ENCODE measurements around the gene RAB13. TPM values are rescaled to one million over a fixed set of nuclear protein-coding genes. Genes with fewer than 3 reads are reported as not detected.

RAB13 gene
- total RNA-seq, 1 donor from 2014 or later, result 86.4 TPM

DNA sequence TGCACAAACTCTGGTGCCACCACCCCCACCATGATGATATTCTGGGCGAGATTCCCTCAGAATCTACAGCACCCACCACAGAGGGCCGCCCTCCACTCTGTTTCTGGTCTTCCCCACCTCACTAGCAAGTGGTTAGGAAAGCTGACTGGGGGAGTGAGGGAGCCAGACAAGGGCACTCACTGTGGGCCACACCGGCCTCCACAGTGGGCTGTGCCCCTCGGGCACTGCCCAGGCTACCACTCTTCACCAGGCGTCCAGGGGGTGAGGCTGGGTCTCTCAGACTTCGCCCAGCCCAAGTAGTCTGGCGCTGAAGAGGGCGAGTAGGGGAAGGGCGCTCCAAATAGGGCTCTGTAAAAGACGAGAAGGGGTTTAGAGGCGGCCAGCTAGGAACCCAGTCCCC is 52.2 kb downstream of the RAB13 start:
- DNase-seq (ENCODE audit: low spot score), result no peak

DNA sequence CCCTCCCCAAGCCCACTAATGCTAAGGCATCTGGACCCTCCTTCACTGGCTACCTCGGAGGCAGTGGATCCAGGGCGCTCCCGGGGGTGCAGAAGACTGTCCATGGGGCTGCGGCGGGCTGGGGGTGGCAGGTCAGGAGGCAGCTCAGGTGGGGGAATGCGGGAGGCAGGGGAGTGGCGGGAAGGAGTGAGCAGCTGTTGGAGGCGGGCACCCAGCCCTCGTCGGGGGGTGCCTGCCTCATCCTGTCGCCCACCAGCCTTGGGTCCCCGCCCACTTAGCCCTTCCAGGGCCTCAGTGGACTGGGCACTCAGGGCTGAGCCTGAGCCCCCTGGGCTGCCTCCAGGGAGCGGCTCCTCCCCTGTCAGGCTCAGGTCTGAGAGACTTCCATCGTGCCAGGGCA is 52.7 kb downstream of the RAB13 start:
- no peak for DNase-seq (ENCODE audit: low spot score)

DNA sequence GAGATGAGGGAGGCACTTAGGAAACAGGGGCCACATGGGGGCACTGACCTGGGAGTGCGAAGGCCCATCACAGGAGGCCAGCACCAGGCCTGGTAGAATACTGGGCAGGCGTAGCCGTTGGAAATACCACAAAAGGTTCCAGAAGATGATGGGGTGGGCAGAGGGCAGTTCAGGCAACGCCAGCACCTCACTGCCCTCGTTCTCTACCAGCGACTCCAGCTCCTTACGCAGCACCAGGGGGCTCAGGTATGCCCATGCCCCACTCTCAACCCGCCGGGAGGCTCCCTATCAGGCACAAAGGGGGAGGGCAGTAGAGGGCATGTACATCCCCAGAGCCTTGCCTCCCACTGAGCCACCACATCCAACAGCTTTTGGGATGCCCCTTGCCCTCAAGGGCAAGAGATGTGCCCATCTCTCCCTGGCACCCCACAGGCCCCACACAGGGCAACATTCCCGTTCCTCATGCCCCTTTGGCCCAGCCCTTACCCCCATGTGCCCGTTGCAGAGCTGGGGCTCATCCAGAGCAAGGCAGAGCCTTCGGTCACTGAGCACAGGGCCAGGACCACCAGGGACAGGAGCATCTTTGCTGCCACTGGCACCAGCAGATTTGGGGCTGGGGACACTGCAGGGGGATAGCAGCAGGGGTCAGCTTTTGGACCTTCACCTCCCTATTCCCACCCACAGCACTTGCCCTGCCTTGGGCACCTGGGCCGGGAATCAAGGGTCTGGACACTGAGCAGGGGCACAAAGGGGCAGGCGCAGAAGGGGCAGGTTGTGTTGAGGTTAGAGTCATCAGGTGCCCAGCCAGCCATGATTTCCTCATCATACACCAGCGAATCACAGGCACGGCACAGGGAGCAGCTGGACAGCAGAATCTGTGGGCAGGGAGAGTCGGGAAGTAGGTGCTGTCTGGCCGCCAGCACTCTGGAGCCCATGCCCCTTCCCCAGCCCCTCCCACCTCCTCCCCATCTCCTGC is 53.7 kb downstream of the RAB13 start:
- DNase-seq (ENCODE audit: low spot score), result no peak

Other genes starting within 250 kb of the RAB13 start
- 28.8 TPM for gene SLC27A3, start 210.9 kb downstream of the RAB13 start, total RNA-seq
- gene GATAD2B, start 63.4 kb downstream of the RAB13 start, total RNA-seq, result 43.1 TPM
- 69.4 TPM for gene DENND4B, start 39.6 kb downstream of the RAB13 start, total RNA-seq
- 32.7 TPM for gene CRTC2, start 27.7 kb downstream of the RAB13 start, total RNA-seq
- 62.6 TPM for gene SLC39A1, start 22.8 kb downstream of the RAB13 start, total RNA-seq
- 13.9 TPM for gene CREB3L4, start 18.4 kb downstream of the RAB13 start, total RNA-seq
- 103 TPM for gene JTB, start 8.7 kb downstream of the RAB13 start, total RNA-seq
- gene RPS27, start 4.4 kb upstream of the RAB13 start, total RNA-seq, result 2,661 TPM
- 0.39 TPM for gene NUP210L, start 168.7 kb upstream of the RAB13 start, total RNA-seq
- gene TPM3, start 205.8 kb upstream of the RAB13 start, total RNA-seq, result 242 TPM
- gene CFAP141, start 220.0 kb upstream of the RAB13 start, total RNA-seq, result not detected
- 195 TPM for gene UBAP2L, start 234.6 kb upstream of the RAB13 start, total RNA-seq